Measurements from ENCODE around the gene SLC35E3. TPM values are rescaled to one million over a fixed set of nuclear protein-coding genes. Genes with fewer than 3 reads are reported as not detected.

SLC35E3 gene
- total RNA-seq, 1 donor from 2014 or later, result 14.6 TPM

- Mint-ChIP-seq H3K9me3 (ENCODE audit: unreplicated experiment) (no peaks in the 10 kb centered on the region), H3K27me3 (ENCODE audit: low read depth, unreplicated experiment) (no peaks in the 10 kb centered on the region), H3K4me3 (ENCODE audit: unreplicated experiment) (peak within 1 kb of the TSS; percentile 91), H3K27ac (ENCODE audit: unreplicated experiment) (peak within 1 kb of the TSS; percentile 95), H3K36me3 (ENCODE audit: low read depth, unreplicated experiment) (peaks cover 16% of the 10 kb centered on the region), H3K4me1 (ENCODE audit: low read depth, unreplicated experiment) (peaks cover 12% of the 10 kb centered on the region)
- no peaks in the 10 kb centered on the region for H3K9me3 ChIP-seq (ENCODE audit: insufficient read depth, low read depth, low read length)
- FAIRE-seq (no peak), DNase-seq (ENCODE audit: low read depth) (peak; percentile 73)
- peaks cover 46% of the 10 kb centered on the region for H3K79me2 ChIP-seq (ENCODE audit: insufficient read depth, low read length)
- peaks cover 26% of the 10 kb centered on the region for H4K20me1 ChIP-seq (ENCODE audit: insufficient read depth, low read length)
- H3K36me3 ChIP-seq (ENCODE audit: insufficient read depth, low read length), result peaks cover 13% of the 10 kb centered on the region
- peak within 1 kb of the TSS; percentile 99 for H3K27ac ChIP-seq (ENCODE audit: low read depth, low read length)
- H3K4me3 ChIP-seq (ENCODE audit: insufficient read depth, low read depth, low read length), result peak within 1 kb of the TSS; percentile 98
- no peaks in the 10 kb centered on the region for H3K27me3 ChIP-seq (ENCODE audit: insufficient read depth, low read length)
- peak within 1 kb of the TSS; percentile 95 for H3K4me2 ChIP-seq (ENCODE audit: low read length)
- no peak for TF ChIP-seq EZH2 (IDR thresholded peaks at IDR 0.05; ENCODE audit: insufficient read depth, low read length)
- TF ChIP-seq, protein P1, sequence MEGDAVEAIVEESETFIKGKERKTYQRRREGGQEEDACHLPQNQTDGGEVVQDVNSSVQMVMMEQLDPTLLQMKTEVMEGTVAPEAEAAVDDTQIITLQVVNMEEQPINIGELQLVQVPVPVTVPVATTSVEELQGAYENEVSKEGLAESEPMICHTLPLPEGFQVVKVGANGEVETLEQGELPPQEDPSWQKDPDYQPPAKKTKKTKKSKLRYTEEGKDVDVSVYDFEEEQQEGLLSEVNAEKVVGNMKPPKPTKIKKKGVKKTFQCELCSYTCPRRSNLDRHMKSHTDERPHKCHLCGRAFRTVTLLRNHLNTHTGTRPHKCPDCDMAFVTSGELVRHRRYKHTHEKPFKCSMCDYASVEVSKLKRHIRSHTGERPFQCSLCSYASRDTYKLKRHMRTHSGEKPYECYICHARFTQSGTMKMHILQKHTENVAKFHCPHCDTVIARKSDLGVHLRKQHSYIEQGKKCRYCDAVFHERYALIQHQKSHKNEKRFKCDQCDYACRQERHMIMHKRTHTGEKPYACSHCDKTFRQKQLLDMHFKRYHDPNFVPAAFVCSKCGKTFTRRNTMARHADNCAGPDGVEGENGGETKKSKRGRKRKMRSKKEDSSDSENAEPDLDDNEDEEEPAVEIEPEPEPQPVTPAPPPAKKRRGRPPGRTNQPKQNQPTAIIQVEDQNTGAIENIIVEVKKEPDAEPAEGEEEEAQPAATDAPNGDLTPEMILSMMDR (IDR thresholded peaks at IDR 0.05; ENCODE audit: insufficient read depth, low read depth, low read length), result peak; percentile 32
- H2AFZ ChIP-seq (ENCODE audit: low read depth, low read length), result peak within 1 kb of the TSS; percentile 85
- peak within 1 kb of the TSS; percentile 100 for H3K9ac ChIP-seq (ENCODE audit: low read length)
- peaks cover 7% of the 10 kb centered on the region for H3K4me1 ChIP-seq (ENCODE audit: insufficient read depth, low read length)
These were observed 61.8 kb downstream of the SLC35E3 start, which contains the start of gene MDM2 for GRCh38 chr12:68807576-68808387. MDM2 (plus strand) TSS chr12:68808177; CDS start chr12:68808478, 301 bp downstream.

GRCh38 chr12:68808388-68809189 lies 62.6 kb downstream of the SLC35E3 start:
- H3K27ac Mint-ChIP-seq (ENCODE audit: unreplicated experiment), result peak overlapping the region; percentile 95
- H3K4me1 Mint-ChIP-seq (ENCODE audit: low read depth, unreplicated experiment), result peaks cover 13% of the 10 kb centered on the region
- peaks cover 34% of the 10 kb centered on the region for H4K20me1 ChIP-seq (ENCODE audit: insufficient read depth, low read length)
- H3K4me3 ChIP-seq (ENCODE audit: insufficient read depth, low read depth, low read length), result peak overlapping the region; percentile 98
- no peaks in the 10 kb centered on the region for H3K27me3 ChIP-seq (ENCODE audit: insufficient read depth, low read length)
- H3K9ac ChIP-seq (ENCODE audit: low read length), result peak overlapping the region; percentile 100
- FAIRE-seq (no peak), DNase-seq (ENCODE audit: low read depth) (peak; percentile 92)
- peaks cover 23% of the 10 kb centered on the region for H3K36me3 Mint-ChIP-seq (ENCODE audit: low read depth, unreplicated experiment)
- peaks cover 21% of the 10 kb centered on the region for H3K36me3 ChIP-seq (ENCODE audit: insufficient read depth, low read length)
- H3K9me3 ChIP-seq (ENCODE audit: insufficient read depth, low read depth, low read length), result no peaks in the 10 kb centered on the region
- peak overlapping the region; percentile 95 for H3K4me2 ChIP-seq (ENCODE audit: low read length)
- H3K9me3 Mint-ChIP-seq (ENCODE audit: unreplicated experiment), result no peaks in the 10 kb centered on the region
- H3K4me3 Mint-ChIP-seq (ENCODE audit: unreplicated experiment), result peak overlapping the region; percentile 91
- H3K27ac ChIP-seq (ENCODE audit: low read depth, low read length), result peak overlapping the region; percentile 99
- peaks cover 54% of the 10 kb centered on the region for H3K79me2 ChIP-seq (ENCODE audit: insufficient read depth, low read length)
- no peaks in the 10 kb centered on the region for H3K27me3 Mint-ChIP-seq (ENCODE audit: low read depth, unreplicated experiment)
- peaks cover 8% of the 10 kb centered on the region for H3K4me1 ChIP-seq (ENCODE audit: insufficient read depth, low read length)
- peak overlapping the region; percentile 85 for H2AFZ ChIP-seq (ENCODE audit: low read depth, low read length)
- no peak for TF ChIP-seq EZH2 (IDR thresholded peaks at IDR 0.05; ENCODE audit: insufficient read depth, low read length)
- TF ChIP-seq, protein P1 (IDR thresholded peaks at IDR 0.05; ENCODE audit: insufficient read depth, low read depth, low read length), result no peak
